ENCODE measurements around the gene UROC1.

- no peak for TF ChIP-seq CTCF (IDR thresholded peaks at IDR 0.05)
- no peak for TF ChIP-seq POLR2A (IDR thresholded peaks at IDR 0.05)
- no peak for TF ChIP-seq POLR2AphosphoS5 (IDR thresholded peaks at IDR 0.05)
Measured at GRCh38 chr3:126533506-126533905, 15.9 kb upstream of the UROC1 start.

Measured in breast epithelium (tissue), 3 donors.